ENCODE measurements around the gene CACUL1. TPM values are rescaled to one million over a fixed set of nuclear protein-coding genes. Genes with fewer than 3 reads are reported as not detected.
"Not testable (repeated sequence)": the region's sequence is repeated elsewhere in the genome, so short reads cannot be mapped to it uniquely, and the experiment has no call there.

CACUL1 gene
- total RNA-seq, 1 donor from 2014 or later = 42.4 TPM

GRCh38 chr10:118768041-118768919 lies 13.5 kb upstream of the CACUL1 start:
- DNase-seq = no peak

GRCh38 chr10:118767297-118768040 lies 12.7 kb upstream of the CACUL1 start:
- no peak for DNase-seq

- DNase-seq = no peak
Observed at GRCh38 chr10:118764195-118764594, 9.4 kb upstream of the CACUL1 start.

GRCh38 chr10:118763202-118763988 lies 8.6 kb upstream of the CACUL1 start:
- DNase-seq = no peak

GRCh38 chr10:118760265-118760664 lies 5.5 kb upstream of the CACUL1 start:
- DNase-seq = no peak

- no peak for DNase-seq
Observed at GRCh38 chr10:118758449-118758848, 3.7 kb upstream of the CACUL1 start.

- peak; percentile 14 for DNase-seq
Observed at GRCh38 chr10:118754229-118754555, 578 bp downstream of the CACUL1 start.

GRCh38 chr10:118753331-118754228 lies 1.2 kb downstream of the CACUL1 start:
- DNase-seq = no peak

- no peak for DNase-seq
Observed at GRCh38 chr10:118752409-118752808, 2.4 kb downstream of the CACUL1 start.

- DNase-seq = no peak
Observed at GRCh38 chr10:118751265-118751664, 3.5 kb downstream of the CACUL1 start.

- no peak for DNase-seq
Observed at GRCh38 chr10:118748041-118748440, 6.7 kb downstream of the CACUL1 start.

GRCh38 chr10:118746246-118746645 lies 8.5 kb downstream of the CACUL1 start:
- no peak for DNase-seq

- no peak for DNase-seq
Observed at GRCh38 chr10:118745056-118745455, 9.7 kb downstream of the CACUL1 start.

- not testable (repeated sequence) for DNase-seq
Observed at GRCh38 chr10:118744346-118744918, 10.3 kb downstream of the CACUL1 start.

GRCh38 chr10:118742782-118743181 lies 12.0 kb downstream of the CACUL1 start:
- DNase-seq = no peak

- DNase-seq = no peak
Observed at GRCh38 chr10:118742032-118742431, 12.7 kb downstream of the CACUL1 start.

GRCh38 chr10:118738406-118738805 lies 16.4 kb downstream of the CACUL1 start:
- DNase-seq = no peak

GRCh38 chr10:118737603-118738302 lies 17.0 kb downstream of the CACUL1 start:
- no peak for DNase-seq

- no peak for DNase-seq
Observed at GRCh38 chr10:118735294-118735693, 19.5 kb downstream of the CACUL1 start.

- DNase-seq = no peak
Observed at GRCh38 chr10:118734475-118734874, 20.3 kb downstream of the CACUL1 start.
